Measurements from ENCODE around the gene R3HDM2. TPM values are rescaled to one million over a fixed set of nuclear protein-coding genes. Genes with fewer than 3 reads are reported as not detected.
"Not testable (repeated sequence)": the region's sequence is repeated elsewhere in the genome, so short reads cannot be mapped to it uniquely, and the experiment has no call there.

The R3HDM2 gene
- total RNA-seq, 1 donor = 22.3 TPM

- TF ChIP-seq, protein P1, sequence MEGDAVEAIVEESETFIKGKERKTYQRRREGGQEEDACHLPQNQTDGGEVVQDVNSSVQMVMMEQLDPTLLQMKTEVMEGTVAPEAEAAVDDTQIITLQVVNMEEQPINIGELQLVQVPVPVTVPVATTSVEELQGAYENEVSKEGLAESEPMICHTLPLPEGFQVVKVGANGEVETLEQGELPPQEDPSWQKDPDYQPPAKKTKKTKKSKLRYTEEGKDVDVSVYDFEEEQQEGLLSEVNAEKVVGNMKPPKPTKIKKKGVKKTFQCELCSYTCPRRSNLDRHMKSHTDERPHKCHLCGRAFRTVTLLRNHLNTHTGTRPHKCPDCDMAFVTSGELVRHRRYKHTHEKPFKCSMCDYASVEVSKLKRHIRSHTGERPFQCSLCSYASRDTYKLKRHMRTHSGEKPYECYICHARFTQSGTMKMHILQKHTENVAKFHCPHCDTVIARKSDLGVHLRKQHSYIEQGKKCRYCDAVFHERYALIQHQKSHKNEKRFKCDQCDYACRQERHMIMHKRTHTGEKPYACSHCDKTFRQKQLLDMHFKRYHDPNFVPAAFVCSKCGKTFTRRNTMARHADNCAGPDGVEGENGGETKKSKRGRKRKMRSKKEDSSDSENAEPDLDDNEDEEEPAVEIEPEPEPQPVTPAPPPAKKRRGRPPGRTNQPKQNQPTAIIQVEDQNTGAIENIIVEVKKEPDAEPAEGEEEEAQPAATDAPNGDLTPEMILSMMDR (IDR thresholded peaks at IDR 0.05; ENCODE audit: insufficient read depth, low read length) = no peak
- no peak for DNase-seq (ENCODE audit: low read depth)
- no peak overlapping the region for H3K4me3 ChIP-seq (ENCODE audit: low read depth, low read length)
These were observed 10.4 kb downstream of the R3HDM2 start for GRCh38 chr12:57420482-57420881.

DNA sequence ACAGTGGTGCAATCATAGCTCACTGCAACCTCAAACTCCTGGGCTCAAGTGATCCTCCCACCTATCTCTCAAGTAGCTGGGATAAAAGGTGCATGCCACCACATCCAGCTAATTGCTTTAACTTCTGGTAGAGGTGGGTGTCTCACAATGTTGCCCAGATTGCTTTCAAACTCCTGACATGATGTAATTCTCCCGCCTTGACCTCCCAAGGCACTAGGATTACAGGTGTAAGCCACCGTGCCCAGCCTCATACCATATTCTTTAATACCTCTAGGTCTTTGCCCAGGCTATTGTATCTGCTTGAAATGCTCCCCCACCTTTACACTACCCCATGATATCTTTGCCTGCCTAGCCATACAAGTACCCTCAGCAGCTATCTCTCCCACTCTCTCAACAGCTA, 11.3 kb downstream of the R3HDM2 start:
- DNase-seq (ENCODE audit: low read depth) = no peak
- TF ChIP-seq, protein P1 (IDR thresholded peaks at IDR 0.05; ENCODE audit: insufficient read depth, low read length) = no peak
- no peak overlapping the region for H3K4me3 ChIP-seq (ENCODE audit: low read depth, low read length)

DNA sequence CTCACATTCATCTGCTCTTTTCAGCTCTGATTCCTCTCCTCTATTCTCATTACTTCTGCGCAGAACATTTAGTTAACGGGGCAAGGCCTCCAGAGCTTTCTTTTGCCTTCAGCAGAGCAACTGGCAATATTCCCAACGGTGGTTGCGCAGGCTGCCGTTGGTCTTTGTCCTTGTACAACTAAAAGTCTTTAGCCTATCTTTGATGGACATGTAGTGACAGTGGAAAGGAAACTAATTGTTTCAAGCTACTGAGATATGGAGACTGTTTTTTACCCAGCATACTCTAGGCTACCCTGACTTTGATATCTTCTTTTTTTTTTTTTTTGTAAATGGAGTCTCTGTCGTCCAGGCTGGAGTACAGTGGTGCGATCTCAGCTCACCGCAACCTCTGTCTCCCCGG, 12.6 kb downstream of the R3HDM2 start:
- no peak for DNase-seq (ENCODE audit: low read depth)
- TF ChIP-seq, protein P1 (IDR thresholded peaks at IDR 0.05; ENCODE audit: insufficient read depth, low read length) = no peak
- H3K4me3 ChIP-seq (ENCODE audit: low read depth, low read length) = no peak overlapping the region

- TF ChIP-seq, protein P1 (IDR thresholded peaks at IDR 0.05; ENCODE audit: insufficient read depth, low read length) = no peak
- DNase-seq (ENCODE audit: low read depth) = peak; percentile 35
- H3K4me3 ChIP-seq (ENCODE audit: low read depth, low read length) = no peak overlapping the region
These were observed 14.5 kb downstream of the R3HDM2 start for GRCh38 chr12:57416039-57416996.

- no peak for DNase-seq (ENCODE audit: low read depth)
- TF ChIP-seq, protein P1 (IDR thresholded peaks at IDR 0.05; ENCODE audit: insufficient read depth, low read length) = no peak
- H3K4me3 ChIP-seq (ENCODE audit: low read depth, low read length) = no peak overlapping the region
These were observed 15.8 kb downstream of the R3HDM2 start for GRCh38 chr12:57415088-57415487.

- not testable (repeated sequence) for H3K4me3 ChIP-seq (ENCODE audit: low read depth, low read length); DNase-seq (ENCODE audit: low read depth)
These were observed 16.7 kb downstream of the R3HDM2 start for GRCh38 chr12:57414160-57414559.

GRCh38 chr12:57410534-57410933, 20.3 kb downstream of the R3HDM2 start:
- TF ChIP-seq, protein P1 (IDR thresholded peaks at IDR 0.05; ENCODE audit: insufficient read depth, low read length) = no peak
- DNase-seq (ENCODE audit: low read depth) = no peak

More at GRCh38 chr12:57410534-57410933, 20.3 kb downstream of the R3HDM2 start:
- H3K4me3 ChIP-seq (ENCODE audit: low read depth, low read length) = no peak overlapping the region
